Tibial nerve (tissue), 3 donors: ENCODE data around the gene MAIP1.

ENCODE experiments used
- POLR2A ChIP-seq, 2 donors: fragments of 450-650 bp; IDR thresholded peaks; one replicate each; pipeline ENCODE4 v1.6.1; 2017; ENCODE audit warnings: antibody characterized with exemption in 2 of 2, mild to moderate bottlenecking in 2 of 2, moderate library complexity in 2 of 2
- TF ChIP-seq, protein P1 (sequence below), 5 experiments: fragments of 200-600 bp in 3 of 5; fragments of 450-650 bp in 2 of 5; sonication (generic) in 3 of 5; IDR thresholded peaks; one replicate each; pipeline ENCODE4 v1.5.1; 2016 to 2019; ENCODE audit warnings: antibody characterized with exemption in 5 of 5, mild to moderate bottlenecking in 3 of 5, moderate library complexity in 2 of 5

DNA sequence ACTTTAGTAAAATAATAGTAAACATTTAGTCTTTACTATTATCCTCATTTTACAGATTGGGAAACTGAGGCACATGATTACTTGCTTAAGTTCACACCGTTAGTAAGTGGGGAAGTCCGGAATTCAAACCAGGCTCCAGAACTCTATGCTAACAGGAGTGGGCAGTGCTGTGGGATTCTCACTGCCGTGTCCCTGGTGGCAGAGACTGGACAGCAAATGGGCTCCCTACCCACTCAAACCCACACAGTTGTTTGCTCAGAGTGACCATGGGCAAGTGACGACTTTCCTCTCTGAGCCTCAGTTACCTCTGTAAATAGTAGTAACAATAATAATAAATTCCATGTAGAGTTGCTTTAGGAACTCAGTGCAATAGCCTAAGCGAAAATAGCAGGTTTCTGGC, 24.0 kb downstream of the MAIP1 start:
- no peak for TF ChIP-seq POLR2A (IDR thresholded peaks at IDR 0.05)
- TF ChIP-seq, protein P1, sequence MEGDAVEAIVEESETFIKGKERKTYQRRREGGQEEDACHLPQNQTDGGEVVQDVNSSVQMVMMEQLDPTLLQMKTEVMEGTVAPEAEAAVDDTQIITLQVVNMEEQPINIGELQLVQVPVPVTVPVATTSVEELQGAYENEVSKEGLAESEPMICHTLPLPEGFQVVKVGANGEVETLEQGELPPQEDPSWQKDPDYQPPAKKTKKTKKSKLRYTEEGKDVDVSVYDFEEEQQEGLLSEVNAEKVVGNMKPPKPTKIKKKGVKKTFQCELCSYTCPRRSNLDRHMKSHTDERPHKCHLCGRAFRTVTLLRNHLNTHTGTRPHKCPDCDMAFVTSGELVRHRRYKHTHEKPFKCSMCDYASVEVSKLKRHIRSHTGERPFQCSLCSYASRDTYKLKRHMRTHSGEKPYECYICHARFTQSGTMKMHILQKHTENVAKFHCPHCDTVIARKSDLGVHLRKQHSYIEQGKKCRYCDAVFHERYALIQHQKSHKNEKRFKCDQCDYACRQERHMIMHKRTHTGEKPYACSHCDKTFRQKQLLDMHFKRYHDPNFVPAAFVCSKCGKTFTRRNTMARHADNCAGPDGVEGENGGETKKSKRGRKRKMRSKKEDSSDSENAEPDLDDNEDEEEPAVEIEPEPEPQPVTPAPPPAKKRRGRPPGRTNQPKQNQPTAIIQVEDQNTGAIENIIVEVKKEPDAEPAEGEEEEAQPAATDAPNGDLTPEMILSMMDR (IDR thresholded peaks at IDR 0.05) = no peak
